DOHH2 (cell line): ENCODE data around the gene PTPRN2.

Source experiments
- CTCF ChIP-seq: fragments of 200-600 bp; sonication (generic); IDR thresholded peaks from one replicate; pipeline ENCODE4 v1.5.1; 2014; ENCODE audit warnings: antibody characterized with exemption, mild to moderate bottlenecking, low read depth, low read length; ENCODE audit not compliant: poor library complexity, severe bottlenecking
- EZH2phosphoT487 ChIP-seq: fragments of 200-600 bp; sonication (generic); IDR thresholded peaks from 2 replicates; pipeline ENCODE4 v1.6.1; 2017; ENCODE audit warnings: borderline replicate concordance, mild to moderate bottlenecking, antibody characterized with exemption, low read length, moderate library complexity, mixed read lengths

GRCh38 chr7:157542068-157543021 is 1045.3 kb downstream of the PTPRN2 start:
- no peak for TF ChIP-seq CTCF
- no peak for TF ChIP-seq EZH2phosphoT487
